B cell (primary cell): Measurements from ENCODE around the gene APCDD1L.

Experiments used
- EZH2 ChIP-seq: IDR thresholded peaks from 2 replicates; pipeline ENCODE4 v1.6.1; 2012; ENCODE audit warnings: borderline replicate concordance, low read depth, mild to moderate bottlenecking, moderate library complexity, low read length; ENCODE audit not compliant: insufficient read depth, poor library complexity, severe bottlenecking
- TF ChIP-seq, protein P1 (sequence below): fragments of 200-600 bp; IDR thresholded peaks from one replicate; pipeline ENCODE4 v1.8.0; 2022; ENCODE audit warnings: antibody characterized with exemption, mild to moderate bottlenecking

DNA sequence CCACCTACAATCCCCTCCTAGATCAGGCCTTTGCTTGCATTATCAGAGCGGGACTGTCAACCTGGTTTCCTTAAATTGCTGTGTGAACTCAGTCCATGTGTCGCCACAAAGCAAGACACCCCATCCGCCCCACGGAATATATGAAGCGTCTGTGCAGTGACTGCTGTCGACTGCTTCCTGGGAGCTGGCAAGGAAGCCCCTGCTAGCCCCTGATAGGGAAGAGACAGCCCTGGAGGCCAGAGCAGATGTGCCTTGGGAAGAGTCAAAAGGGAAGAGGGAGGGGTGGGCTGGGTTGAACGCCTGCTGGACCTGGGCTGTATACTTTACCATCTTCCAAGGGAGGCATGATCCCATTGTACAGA, 44.1 kb upstream of the APCDD1L start:
- TF ChIP-seq, protein P1, sequence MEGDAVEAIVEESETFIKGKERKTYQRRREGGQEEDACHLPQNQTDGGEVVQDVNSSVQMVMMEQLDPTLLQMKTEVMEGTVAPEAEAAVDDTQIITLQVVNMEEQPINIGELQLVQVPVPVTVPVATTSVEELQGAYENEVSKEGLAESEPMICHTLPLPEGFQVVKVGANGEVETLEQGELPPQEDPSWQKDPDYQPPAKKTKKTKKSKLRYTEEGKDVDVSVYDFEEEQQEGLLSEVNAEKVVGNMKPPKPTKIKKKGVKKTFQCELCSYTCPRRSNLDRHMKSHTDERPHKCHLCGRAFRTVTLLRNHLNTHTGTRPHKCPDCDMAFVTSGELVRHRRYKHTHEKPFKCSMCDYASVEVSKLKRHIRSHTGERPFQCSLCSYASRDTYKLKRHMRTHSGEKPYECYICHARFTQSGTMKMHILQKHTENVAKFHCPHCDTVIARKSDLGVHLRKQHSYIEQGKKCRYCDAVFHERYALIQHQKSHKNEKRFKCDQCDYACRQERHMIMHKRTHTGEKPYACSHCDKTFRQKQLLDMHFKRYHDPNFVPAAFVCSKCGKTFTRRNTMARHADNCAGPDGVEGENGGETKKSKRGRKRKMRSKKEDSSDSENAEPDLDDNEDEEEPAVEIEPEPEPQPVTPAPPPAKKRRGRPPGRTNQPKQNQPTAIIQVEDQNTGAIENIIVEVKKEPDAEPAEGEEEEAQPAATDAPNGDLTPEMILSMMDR = no peak
- no peak for TF ChIP-seq EZH2
